ENCODE measurements around the gene ADAMTSL2.

The ADAMTSL2 gene

GRCh38 chr9:133515615-133516255, 18.8 kb upstream of the ADAMTSL2 start:
- peaks cover 2% of the 10 kb centered on the region for H3K27me3 ChIP-seq
- TF ChIP-seq CTCF (IDR thresholded peaks at IDR 0.05) = no peak
- no peaks in the 10 kb centered on the region for H3K4me1 ChIP-seq (ENCODE audit: control insufficient read depth in 1 of 2, insufficient read depth in 1 of 2, low read depth in 1 of 2, low read length in 1 of 2)
- no peaks in the 10 kb centered on the region for H3K36me3 ChIP-seq
- H3K27ac ChIP-seq = no peak overlapping the region
- H3K9me3 ChIP-seq = no peaks in the 10 kb centered on the region
- H3K4me3 ChIP-seq (ENCODE audit: low read depth in 1 of 2, low read length in 1 of 2) = no peak overlapping the region

GRCh38 chr9:133516256-133516960, 18.1 kb upstream of the ADAMTSL2 start:
- no peaks in the 10 kb centered on the region for H3K36me3 ChIP-seq
- no peaks in the 10 kb centered on the region for H3K9me3 ChIP-seq
- TF ChIP-seq CTCF (IDR thresholded peaks at IDR 0.05) = no peak
- H3K4me1 ChIP-seq (ENCODE audit: control insufficient read depth in 1 of 2, insufficient read depth in 1 of 2, low read depth in 1 of 2, low read length in 1 of 2) = no peaks in the 10 kb centered on the region
- H3K27me3 ChIP-seq = no peaks in the 10 kb centered on the region
- no peak overlapping the region for H3K27ac ChIP-seq
- no peak overlapping the region for H3K4me3 ChIP-seq (ENCODE audit: low read depth in 1 of 2, low read length in 1 of 2)

- TF ChIP-seq CTCF (IDR thresholded peaks at IDR 0.05) = no peak
- H3K27me3 ChIP-seq = no peaks in the 10 kb centered on the region
- H3K36me3 ChIP-seq = no peaks in the 10 kb centered on the region
- H3K9me3 ChIP-seq = no peaks in the 10 kb centered on the region
- no peak overlapping the region for H3K27ac ChIP-seq
- no peaks in the 10 kb centered on the region for H3K4me1 ChIP-seq (ENCODE audit: control insufficient read depth in 1 of 2, insufficient read depth in 1 of 2, low read depth in 1 of 2, low read length in 1 of 2)
- H3K4me3 ChIP-seq (ENCODE audit: low read depth in 1 of 2, low read length in 1 of 2) = no peak overlapping the region
Observed at GRCh38 chr9:133516961-133517350, 17.5 kb upstream of the ADAMTSL2 start.

- no peaks in the 10 kb centered on the region for H3K36me3 ChIP-seq
- no peaks in the 10 kb centered on the region for H3K4me1 ChIP-seq (ENCODE audit: control insufficient read depth in 1 of 2, insufficient read depth in 1 of 2, low read depth in 1 of 2, low read length in 1 of 2)
- H3K27ac ChIP-seq = no peak overlapping the region
- no peak for TF ChIP-seq CTCF (IDR thresholded peaks at IDR 0.05)
- H3K27me3 ChIP-seq = no peaks in the 10 kb centered on the region
- H3K4me3 ChIP-seq (ENCODE audit: low read depth in 1 of 2, low read length in 1 of 2) = no peak overlapping the region
- no peaks in the 10 kb centered on the region for H3K9me3 ChIP-seq
Observed at GRCh38 chr9:133517711-133518110, 16.8 kb upstream of the ADAMTSL2 start.

- H3K36me3 ChIP-seq = no peaks in the 10 kb centered on the region
- no peaks in the 10 kb centered on the region for H3K27me3 ChIP-seq
- H3K9me3 ChIP-seq = no peaks in the 10 kb centered on the region
- H3K27ac ChIP-seq = no peak overlapping the region
- no peaks in the 10 kb centered on the region for H3K4me1 ChIP-seq (ENCODE audit: control insufficient read depth in 1 of 2, insufficient read depth in 1 of 2, low read depth in 1 of 2, low read length in 1 of 2)
- no peak overlapping the region for H3K4me3 ChIP-seq (ENCODE audit: low read depth in 1 of 2, low read length in 1 of 2)
- TF ChIP-seq CTCF (IDR thresholded peaks at IDR 0.05) = no peak
Observed at GRCh38 chr9:133518200-133518599, 16.3 kb upstream of the ADAMTSL2 start.
